Type B pancreatic cell (in vitro differentiated cells): ENCODE results near the gene CHI3L2. TPM values are rescaled to one million over a fixed set of nuclear protein-coding genes. Genes with fewer than 3 reads are reported as not detected.
A peak's percentile ranks its signal among the peaks of the same experiment; 100 is the strongest.

Source experiments
- DNase-seq: peaks from one replicate; pipeline ENCODE4 v3.0.0; 2021; ENCODE audit warnings: mixed read lengths; ENCODE audit not compliant: unreplicated experiment; ENCODE audit errors: extremely low spot score
- H3K27ac Mint-ChIP-seq: 2 replicates; pipeline ENCODE4 v1.8.0; 2021; ENCODE audit warnings: mild to moderate bottlenecking, mixed read lengths
- H3K27me3 Mint-ChIP-seq: 2 replicates; pipeline ENCODE4 v1.8.0; 2021; ENCODE audit warnings: mixed read lengths
- H3K36me3 Mint-ChIP-seq: 2 replicates; pipeline ENCODE4 v1.8.0; 2021; ENCODE audit warnings: mixed read lengths
- H3K4me1 Mint-ChIP-seq: one replicate; pipeline ENCODE4 v1.8.0; 2021; ENCODE audit warnings: mixed read lengths; ENCODE audit not compliant: unreplicated experiment
- H3K4me3 Mint-ChIP-seq: 2 replicates; pipeline ENCODE4 v1.8.0; 2021; ENCODE audit warnings: mild to moderate bottlenecking, mixed read lengths
- H3K9me3 Mint-ChIP-seq: 2 replicates; pipeline ENCODE4 v1.8.0; 2021; ENCODE audit warnings: mixed read lengths
- CTCF ChIP-seq: fragments of 200-600 bp; sonication (generic); conservative IDR thresholded peaks from 2 replicates; pipeline ENCODE4 v1.5.0; 2021; ENCODE audit warnings: antibody characterized with exemption, mild to moderate bottlenecking
- total RNA-seq: library from RNA; stranded (reverse); gene quantifications from 2 replicates; pipeline ENCODE4 v1.2.1, GENCODE V29; 2021; ENCODE audit warnings: low replicate concordance

CHI3L2 gene
- total RNA-seq, 1 donor from 2014 or later: 0.72 TPM

GRCh38 chr1:111199881-111200801 is 27.4 kb upstream of the CHI3L2 start, which contains the start of gene DENND2D:
Gene DENND2D, minus strand, starts transcription at chr1:111200646. Its CDS starts 187 bp downstream, at chr1:111200459.
- TF ChIP-seq CTCF: no peak
- peak within 1 kb of the TSS; percentile 99 for H3K27ac Mint-ChIP-seq

GRCh38 chr1:111200802-111201161 is 26.7 kb upstream of the CHI3L2 start:
- peaks cover 14% of the 10 kb centered on the region for H3K4me1 Mint-ChIP-seq
- peak overlapping the region; percentile 99 for H3K27ac Mint-ChIP-seq
- H3K27me3 Mint-ChIP-seq: peaks cover 6% of the 10 kb centered on the region
- peaks cover 3% of the 10 kb centered on the region for H3K36me3 Mint-ChIP-seq
- peak overlapping the region; percentile 18 for H3K4me3 Mint-ChIP-seq
- no peak for DNase-seq
- H3K9me3 Mint-ChIP-seq: no peaks in the 10 kb centered on the region
- TF ChIP-seq CTCF: no peak

More at GRCh38 chr1:111199881-111200801, 27.4 kb upstream of the CHI3L2 start, which contains the start of gene DENND2D:
- peaks cover 17% of the 10 kb centered on the region for H3K4me1 Mint-ChIP-seq
- peak within 1 kb of the TSS; percentile 18 for H3K4me3 Mint-ChIP-seq
- peaks cover 3% of the 10 kb centered on the region for H3K36me3 Mint-ChIP-seq
- DNase-seq: no peak
- H3K27me3 Mint-ChIP-seq: peaks cover 6% of the 10 kb centered on the region
- H3K9me3 Mint-ChIP-seq: no peaks in the 10 kb centered on the region

GRCh38 chr1:111201275-111202090 is 26.0 kb upstream of the CHI3L2 start:
- no peak for TF ChIP-seq CTCF
- Mint-ChIP-seq H3K36me3 (peaks cover under 1% of the 10 kb centered on the region), H3K4me3 (peak overlapping the region; percentile 82), H3K9me3 (no peaks in the 10 kb centered on the region), H3K4me1 (peaks cover 14% of the 10 kb centered on the region), H3K27me3 (peaks cover 6% of the 10 kb centered on the region), H3K27ac (peak overlapping the region; percentile 99)
- DNase-seq: no peak

- no peak for TF ChIP-seq CTCF
- H3K36me3 Mint-ChIP-seq: no peaks in the 10 kb centered on the region
- H3K9me3 Mint-ChIP-seq: no peaks in the 10 kb centered on the region
- peaks cover 14% of the 10 kb centered on the region for H3K4me1 Mint-ChIP-seq
- no peak for DNase-seq
- H3K4me3 Mint-ChIP-seq: peak overlapping the region; percentile 82
- H3K27me3 Mint-ChIP-seq: peaks cover 6% of the 10 kb centered on the region
- H3K27ac Mint-ChIP-seq: peak overlapping the region; percentile 99
These were observed 25.2 kb upstream of the CHI3L2 start for GRCh38 chr1:111202366-111202706.

GRCh38 chr1:111202707-111203623 is 24.5 kb upstream of the CHI3L2 start:
- no peaks in the 10 kb centered on the region for H3K36me3 Mint-ChIP-seq
- H3K27me3 Mint-ChIP-seq: peaks cover 6% of the 10 kb centered on the region
- TF ChIP-seq CTCF: no peak
- no peak for DNase-seq
- peak overlapping the region; percentile 99 for H3K27ac Mint-ChIP-seq
- no peaks in the 10 kb centered on the region for H3K9me3 Mint-ChIP-seq
- peaks cover 14% of the 10 kb centered on the region for H3K4me1 Mint-ChIP-seq
- peak overlapping the region; percentile 82 for H3K4me3 Mint-ChIP-seq
